Measurements from ENCODE around the gene ACTR10.

GRCh38 chr14:58167891-58168290, 32.1 kb upstream of the ACTR10 start:
- TF ChIP-seq CTCF (IDR thresholded peaks at IDR 0.05) (no peak), POLR2A (IDR thresholded peaks at IDR 0.05) (no peak), POLR2AphosphoS5 (IDR thresholded peaks at IDR 0.05) (no peak)
